Measurements from ENCODE around the gene ADAMTS14. TPM values are rescaled to one million over a fixed set of nuclear protein-coding genes. Genes with fewer than 3 reads are reported as not detected.

ADAMTS14 gene
- polyA plus RNA-seq, 1 donor (not counting 4 experiments of a cell fraction or from before 2014, with no cell fraction given): 0.09 TPM

- no peaks in the 10 kb centered on the region for H3K36me3 ChIP-seq (ENCODE audit: control insufficient read depth in 2 of 2, extremely low read depth in 1 of 2, insufficient read depth in 2 of 2, low read length in 2 of 2)
- H3K79me2 ChIP-seq (ENCODE audit: control insufficient read depth, insufficient read depth, low read length): no peaks in the 10 kb centered on the region
- H2AFZ ChIP-seq (ENCODE audit: control insufficient read depth, low read length): no peak overlapping the region
- H3K4me2 ChIP-seq (ENCODE audit: control insufficient read depth, extremely low read depth, insufficient read depth, low read depth, low read length): no peak overlapping the region
- peaks cover 23% of the 10 kb centered on the region for H3K4me1 ChIP-seq (ENCODE audit: control insufficient read depth, extremely low read depth, insufficient read depth, low read length)
- H4K20me1 ChIP-seq (ENCODE audit: control insufficient read depth, extremely low read depth, insufficient read depth, low read length): no peaks in the 10 kb centered on the region
- no peak overlapping the region for H3K9ac ChIP-seq (ENCODE audit: control insufficient read depth, extremely low read depth, insufficient read depth, low read length)
- H3K9me3 ChIP-seq (ENCODE audit: control insufficient read depth, low read depth, low read length): no peaks in the 10 kb centered on the region
- H3K27ac ChIP-seq (ENCODE audit: control insufficient read depth, insufficient read depth, low read length): no peak overlapping the region
- FAIRE-seq (no peak), DNase-seq (ENCODE audit: low read depth, low spot score) (no peak)
- no peak overlapping the region for H3K4me3 ChIP-seq (ENCODE audit: control insufficient read depth in 2 of 3, extremely low read depth in 1 of 3, insufficient read depth in 2 of 3, low read depth in 1 of 3, low read length in 3 of 3)
- H3K9me1 ChIP-seq (ENCODE audit: control insufficient read depth, extremely low read depth, insufficient read depth, low read length): no peaks in the 10 kb centered on the region
- H3K27me3 ChIP-seq (ENCODE audit: control insufficient read depth, extremely low read depth, insufficient read depth, low read length): peaks cover 71% of the 10 kb centered on the region
- dilution Hi-C loops (cut with MboI; ENCODE audit: extremely low pct_ligation_motif_present, low sequenced_read_pairs): no loop called here
- no peak for TF ChIP-seq CTCF (optimal IDR thresholded peaks at IDR 0.05 in 1 of 3, IDR thresholded peaks at IDR 0.05 in 1 of 3, conservative IDR thresholded peaks at IDR 0.05 in 1 of 3; ENCODE audit: extremely low read depth in 1 of 3, insufficient read depth in 2 of 3, low read length in 3 of 3)
- TF ChIP-seq EZH2 (IDR thresholded peaks at IDR 0.05; ENCODE audit: low read length): no peak
These were observed 4.2 kb downstream of the ADAMTS14 start for GRCh38 chr10:70676511-70676910.

GRCh38 chr10:70677016-70677415 lies 4.7 kb downstream of the ADAMTS14 start:
- Histone ChIP-seq H3K9me1 (ENCODE audit: control insufficient read depth, extremely low read depth, insufficient read depth, low read length) (no peaks in the 10 kb centered on the region), H3K9ac (ENCODE audit: control insufficient read depth, extremely low read depth, insufficient read depth, low read length) (no peak overlapping the region), H3K79me2 (ENCODE audit: control insufficient read depth, insufficient read depth, low read length) (no peaks in the 10 kb centered on the region), H3K27me3 (ENCODE audit: control insufficient read depth, extremely low read depth, insufficient read depth, low read length) (peaks cover 71% of the 10 kb centered on the region), H3K4me1 (ENCODE audit: control insufficient read depth, extremely low read depth, insufficient read depth, low read length) (peaks cover 24% of the 10 kb centered on the region), H3K9me3 (ENCODE audit: control insufficient read depth, low read depth, low read length) (no peaks in the 10 kb centered on the region), H3K36me3 (ENCODE audit: control insufficient read depth in 2 of 2, extremely low read depth in 1 of 2, insufficient read depth in 2 of 2, low read length in 2 of 2) (no peaks in the 10 kb centered on the region), H3K4me2 (ENCODE audit: control insufficient read depth, extremely low read depth, insufficient read depth, low read depth, low read length) (no peak overlapping the region), H2AFZ (ENCODE audit: control insufficient read depth, low read length) (no peak overlapping the region), H4K20me1 (ENCODE audit: control insufficient read depth, extremely low read depth, insufficient read depth, low read length) (no peaks in the 10 kb centered on the region), H3K4me3 (ENCODE audit: control insufficient read depth in 2 of 3, extremely low read depth in 1 of 3, insufficient read depth in 2 of 3, low read depth in 1 of 3, low read length in 3 of 3) (no peak overlapping the region), H3K27ac (ENCODE audit: control insufficient read depth, insufficient read depth, low read length) (no peak overlapping the region)
- dilution Hi-C loops (cut with MboI; ENCODE audit: extremely low pct_ligation_motif_present, low sequenced_read_pairs): no loop called here
- no peak for FAIRE-seq
- TF ChIP-seq CTCF (optimal IDR thresholded peaks at IDR 0.05 in 1 of 3, IDR thresholded peaks at IDR 0.05 in 1 of 3, conservative IDR thresholded peaks at IDR 0.05 in 1 of 3; ENCODE audit: extremely low read depth in 1 of 3, insufficient read depth in 2 of 3, low read length in 3 of 3) (no peak), EZH2 (IDR thresholded peaks at IDR 0.05; ENCODE audit: low read length) (no peak)
- DNase-seq (ENCODE audit: low read depth, low spot score): no peak
